Measurements from ENCODE around the gene GAREM1. TPM values are rescaled to one million over a fixed set of nuclear protein-coding genes. Genes with fewer than 3 reads are reported as not detected.

GAREM1 gene
- polyA plus RNA-seq, 1 of the 3 experiments (the other 2 are of a cell fraction), result 2.8 TPM

- TF ChIP-seq PBX3 (IDR thresholded peaks at IDR 0.05) (no peak; the same call in 1 of the 2 replicates), ZBTB33 (IDR thresholded peaks at IDR 0.05; ENCODE audit: borderline replicate concordance, low read depth) (no peak), MAX (IDR thresholded peaks at IDR 0.05; ENCODE audit: low read depth) (no peak), USF1 (IDR thresholded peaks at IDR 0.05; ENCODE audit: borderline replicate concordance, low read depth) (no peak)
Observed at GRCh38 chr18:32351032-32351431, 119.7 kb downstream of the GAREM1 start (continued).

GRCh38 chr18:32349728-32350395 is 120.8 kb downstream of the GAREM1 start:
- CTCF ChIA-PET, result interaction anchor here (1.7 kb wide), 1 partner anchor 200 kb away, joined by 3 read pairs; no protein-coding TSS in a partner anchor

More at GRCh38 chr18:32349728-32350395, 120.8 kb downstream of the GAREM1 start:
- Histone ChIP-seq H3F3A (replicated peaks; ENCODE audit: insufficient read depth) (peaks cover 17% of the 10 kb centered on the region), H3K4me2 (peak overlapping the region; percentile 66), H3K9ac (peak overlapping the region; percentile 67; the same call in 1 of the 2 replicates), H3K9me2 (no peaks in the 10 kb centered on the region), H3K27ac (ENCODE audit: low read depth in 2 of 2, low read length in 1 of 2) (peak overlapping the region; percentile 68 to 96; a peak in 3 of 4 replicates), H3K27me3 (ENCODE audit: insufficient read depth) (no peaks in the 10 kb centered on the region), H3K36me3 (replicated peaks in 1 of 2; ENCODE audit: control insufficient read depth in 1 of 2, insufficient read depth in 2 of 2, low read length in 1 of 2) (no peaks in the 10 kb centered on the region), H3K4me3 (ENCODE audit: low read depth in 2 of 2, low read length in 1 of 2) (peak overlapping the region; percentile 33 to 55; a peak in 2 of 4 replicates), H3K79me2 (ENCODE audit: insufficient read depth) (no peaks in the 10 kb centered on the region), H3K4me1 (ENCODE audit: control insufficient read depth in 1 of 2, insufficient read depth in 2 of 2, low read depth in 1 of 2, low read length in 1 of 2) (peaks cover 2 to 19% of the 10 kb centered on the region in 2 experiments), H3K9me3 (no peaks in the 10 kb centered on the region), H2AFZ (ENCODE audit: low read depth) (peak overlapping the region; percentile 75), H4K20me1 (ENCODE audit: insufficient read depth) (no peaks in the 10 kb centered on the region)
- 34% methylated on average over 4 of the region's 4 CpGs for WGBS (ENCODE audit: low lambda C conversion rate)
- POLR2A ChIA-PET, result no interaction called here
- TF ChIP-seq TEAD4 (IDR thresholded peaks at IDR 0.05; ENCODE audit: borderline replicate concordance, insufficient read depth) (peak; percentile 85; the same call in 1 of the 2 replicates), POLR2AphosphoS5 (IDR thresholded peaks at IDR 0.05; ENCODE audit: low read depth, low read length) (peak; percentile 30; the same call in 1 of the 2 replicates), TCF12 (IDR thresholded peaks at IDR 0.05) (peak; percentile 57; the same call in 1 of the 2 replicates), FOSL2 (IDR thresholded peaks at IDR 0.05; ENCODE audit: borderline replicate concordance, low read depth) (peak; percentile 63), JUND (IDR thresholded peaks at IDR 0.05) (peak; percentile 72), IRF3 (IDR thresholded peaks at IDR 0.05; ENCODE audit: low read depth, low read length) (no peak), USF2 (IDR thresholded peaks at IDR 0.05; ENCODE audit: borderline replicate concordance, low read depth, low read length) (no peak), NFIC (IDR thresholded peaks at IDR 0.05; ENCODE audit: borderline replicate concordance) (peak; percentile 96), PBX3 (IDR thresholded peaks at IDR 0.05) (peak; percentile 75)
- DNase-seq, result no peak
